Neural progenitor cell (in vitro differentiated cells): ENCODE data around the gene PAGE4.

Experiments used
- CTCF ChIP-seq: fragments of 200-600 bp; sonication (generic); IDR thresholded peaks from 2 replicates; pipeline ENCODE4 v1.5.1; 2017; ENCODE audit warnings: antibody characterized with exemption, mild to moderate bottlenecking
- EZH2 ChIP-seq: fragments of 200-600 bp; sonication (generic); IDR thresholded peaks from 2 replicates; pipeline ENCODE4 v1.6.1; 2017; ENCODE audit warnings: antibody characterized with exemption, mild to moderate bottlenecking, moderate library complexity

- TF ChIP-seq CTCF (no peak), EZH2 (no peak)
Observed at GRCh38 chrX:49845701-49846403, 16.7 kb downstream of the PAGE4 start.
